ENCODE measurements around the gene GPHN.
"Not testable (repeated sequence)": the region's sequence is repeated elsewhere in the genome, so short reads cannot be mapped to it uniquely, and the experiment has no call there.

GPHN gene

GRCh38 chr14:66541627-66542026 is 33.7 kb downstream of the GPHN start:
- no peaks in the 10 kb centered on the region for H3K36me3 ChIP-seq (ENCODE audit: control insufficient read depth, insufficient read depth, low read length)
- no peak overlapping the region for H3K4me3 ChIP-seq (ENCODE audit: low read depth, low read length)
- H3K4me1 ChIP-seq (ENCODE audit: control insufficient read depth, insufficient read depth, low read length) = peaks cover 5% of the 10 kb centered on the region; the same call in 1 of the 2 replicates
- H3K27ac ChIP-seq (ENCODE audit: low read depth, low read length) = no peak overlapping the region
- H3K27me3 ChIP-seq (ENCODE audit: control insufficient read depth, insufficient read depth, low read length) = no peaks in the 10 kb centered on the region
- no peak overlapping the region for H3K9ac ChIP-seq (ENCODE audit: low read depth, low read length)
- H3K9me3 ChIP-seq (ENCODE audit: control insufficient read depth, insufficient read depth, low read length) = no peaks in the 10 kb centered on the region

GRCh38 chr14:66543996-66544395 is 36.0 kb downstream of the GPHN start:
- H3K4me3 ChIP-seq (ENCODE audit: low read depth, low read length) = no peak overlapping the region
- H3K27ac ChIP-seq (ENCODE audit: low read depth, low read length) = no peak overlapping the region
- no peak overlapping the region for H3K9ac ChIP-seq (ENCODE audit: low read depth, low read length)
- no peaks in the 10 kb centered on the region for H3K4me1 ChIP-seq (ENCODE audit: control insufficient read depth, insufficient read depth, low read length)
- H3K36me3 ChIP-seq (ENCODE audit: control insufficient read depth, insufficient read depth, low read length) = no peaks in the 10 kb centered on the region
- H3K9me3 ChIP-seq (ENCODE audit: control insufficient read depth, insufficient read depth, low read length) = no peaks in the 10 kb centered on the region
- H3K27me3 ChIP-seq (ENCODE audit: control insufficient read depth, insufficient read depth, low read length) = no peaks in the 10 kb centered on the region

GRCh38 chr14:66545191-66545590 is 37.2 kb downstream of the GPHN start:
- not testable (repeated sequence) for H3K36me3 ChIP-seq (ENCODE audit: control insufficient read depth, insufficient read depth, low read length); H3K27ac ChIP-seq (ENCODE audit: low read depth, low read length); H3K4me1 ChIP-seq (ENCODE audit: control insufficient read depth, insufficient read depth, low read length); H3K9ac ChIP-seq (ENCODE audit: low read depth, low read length); H3K9me3 ChIP-seq (ENCODE audit: control insufficient read depth, insufficient read depth, low read length); H3K4me3 ChIP-seq (ENCODE audit: low read depth, low read length); H3K27me3 ChIP-seq (ENCODE audit: control insufficient read depth, insufficient read depth, low read length)

DNA sequence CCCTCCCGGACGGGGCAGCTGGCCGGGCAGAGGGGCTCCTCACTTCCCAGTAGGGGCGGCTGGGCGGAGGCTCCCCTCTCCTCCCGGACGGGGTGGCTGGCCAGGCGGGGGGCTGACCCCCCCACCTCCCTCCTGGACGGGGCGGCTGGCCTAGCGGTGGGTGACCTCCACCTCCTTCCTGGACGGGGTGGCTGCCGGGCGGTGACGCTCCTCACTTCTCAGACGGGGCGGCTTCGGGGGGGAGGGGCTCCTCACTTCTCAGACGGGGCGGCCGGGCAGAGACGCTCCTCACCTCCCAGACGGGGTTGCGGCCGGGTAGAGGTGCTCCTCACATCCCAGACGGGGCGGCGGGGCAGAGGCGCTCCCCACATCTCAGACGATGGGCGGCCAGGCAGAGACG is 37.8 kb downstream of the GPHN start:
- H3K4me1 ChIP-seq (ENCODE audit: control insufficient read depth, insufficient read depth, low read length); H3K9me3 ChIP-seq (ENCODE audit: control insufficient read depth, insufficient read depth, low read length); H3K9ac ChIP-seq (ENCODE audit: low read depth, low read length); H3K36me3 ChIP-seq (ENCODE audit: control insufficient read depth, insufficient read depth, low read length); H3K4me3 ChIP-seq (ENCODE audit: low read depth, low read length); H3K27me3 ChIP-seq (ENCODE audit: control insufficient read depth, insufficient read depth, low read length); H3K27ac ChIP-seq (ENCODE audit: low read depth, low read length): not testable (repeated sequence)

GRCh38 chr14:66563731-66564130 is 55.8 kb downstream of the GPHN start:
- peak overlapping the region; percentile 50 for H3K27ac ChIP-seq (ENCODE audit: low read depth, low read length)
- H3K36me3 ChIP-seq (ENCODE audit: control insufficient read depth, insufficient read depth, low read length) = no peaks in the 10 kb centered on the region
- H3K4me3 ChIP-seq (ENCODE audit: low read depth, low read length) = no peak overlapping the region
- H3K27me3 ChIP-seq (ENCODE audit: control insufficient read depth, insufficient read depth, low read length) = no peaks in the 10 kb centered on the region
- H3K9me3 ChIP-seq (ENCODE audit: control insufficient read depth, insufficient read depth, low read length) = peaks cover 2% of the 10 kb centered on the region; the same call in 1 of the 2 replicates
- H3K4me1 ChIP-seq (ENCODE audit: control insufficient read depth, insufficient read depth, low read length) = peaks cover 21% of the 10 kb centered on the region
- no peak overlapping the region for H3K9ac ChIP-seq (ENCODE audit: low read depth, low read length)

GRCh38 chr14:66568220-66568619 is 60.3 kb downstream of the GPHN start:
- H3K9ac ChIP-seq (ENCODE audit: low read depth, low read length) = no peak overlapping the region
- H3K36me3 ChIP-seq (ENCODE audit: control insufficient read depth, insufficient read depth, low read length) = no peaks in the 10 kb centered on the region
- peaks cover 15% of the 10 kb centered on the region for H3K4me1 ChIP-seq (ENCODE audit: control insufficient read depth, insufficient read depth, low read length)
- H3K27me3 ChIP-seq (ENCODE audit: control insufficient read depth, insufficient read depth, low read length) = no peaks in the 10 kb centered on the region
- no peak overlapping the region for H3K4me3 ChIP-seq (ENCODE audit: low read depth, low read length)
- H3K27ac ChIP-seq (ENCODE audit: low read depth, low read length) = no peak overlapping the region
- no peaks in the 10 kb centered on the region for H3K9me3 ChIP-seq (ENCODE audit: control insufficient read depth, insufficient read depth, low read length)

DNA sequence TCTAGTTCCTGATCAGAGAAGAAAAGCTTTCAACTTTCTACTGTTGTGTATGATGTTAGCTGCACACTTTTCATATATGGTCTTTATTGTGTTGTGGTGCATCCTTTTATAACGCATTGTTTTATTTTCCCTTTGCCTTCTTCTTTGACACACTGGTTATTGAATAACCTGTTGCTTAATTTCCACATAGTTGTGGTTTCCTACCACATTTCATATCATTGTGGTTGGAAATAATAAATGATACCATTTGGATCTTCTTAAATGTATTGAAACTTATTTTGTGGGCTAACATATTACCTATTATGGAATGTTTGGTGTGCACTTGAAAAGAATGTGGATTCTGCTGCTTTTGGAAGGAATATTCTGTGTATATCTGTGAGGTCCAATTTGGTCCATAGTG is 64.9 kb downstream of the GPHN start:
- Histone ChIP-seq H3K9ac (ENCODE audit: low read depth, low read length) (no peak overlapping the region), H3K9me3 (ENCODE audit: control insufficient read depth, insufficient read depth, low read length) (peaks cover 11% of the 10 kb centered on the region; the same call in 1 of the 2 replicates), H3K27ac (ENCODE audit: low read depth, low read length) (no peak overlapping the region), H3K27me3 (ENCODE audit: control insufficient read depth, insufficient read depth, low read length) (no peaks in the 10 kb centered on the region), H3K4me3 (ENCODE audit: low read depth, low read length) (no peak overlapping the region), H3K4me1 (ENCODE audit: control insufficient read depth, insufficient read depth, low read length) (no peaks in the 10 kb centered on the region), H3K36me3 (ENCODE audit: control insufficient read depth, insufficient read depth, low read length) (no peaks in the 10 kb centered on the region)

GRCh38 chr14:66575014-66575413 is 67.1 kb downstream of the GPHN start:
- Histone ChIP-seq H3K4me3 (ENCODE audit: low read depth, low read length) (no peak overlapping the region), H3K9me3 (ENCODE audit: control insufficient read depth, insufficient read depth, low read length) (peaks cover 14% of the 10 kb centered on the region; the same call in 1 of the 2 replicates), H3K4me1 (ENCODE audit: control insufficient read depth, insufficient read depth, low read length) (no peaks in the 10 kb centered on the region), H3K9ac (ENCODE audit: low read depth, low read length) (no peak overlapping the region), H3K27me3 (ENCODE audit: control insufficient read depth, insufficient read depth, low read length) (no peaks in the 10 kb centered on the region), H3K36me3 (ENCODE audit: control insufficient read depth, insufficient read depth, low read length) (no peaks in the 10 kb centered on the region), H3K27ac (ENCODE audit: low read depth, low read length) (no peak overlapping the region)

DNA sequence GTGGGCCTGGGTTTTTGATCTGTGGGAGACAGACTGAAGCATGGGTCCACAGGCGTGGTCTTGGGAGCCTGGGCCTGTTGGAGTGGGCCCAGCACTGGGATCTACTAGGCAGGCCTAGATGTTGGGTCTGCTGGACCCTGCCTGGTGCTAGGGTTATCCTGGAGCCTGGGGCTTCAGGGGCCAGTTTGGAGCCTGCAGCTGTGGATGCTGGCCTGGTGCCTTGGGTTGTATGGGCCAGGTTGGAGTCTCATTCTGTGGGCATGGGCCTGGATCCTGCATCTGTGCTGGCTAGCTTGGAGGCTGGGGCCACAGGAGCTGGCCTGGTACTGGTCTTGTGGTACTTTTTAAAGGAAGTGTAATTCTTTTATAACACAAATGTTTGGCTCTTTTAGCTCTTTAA is 68.0 kb downstream of the GPHN start:
- H3K4me1 ChIP-seq (ENCODE audit: control insufficient read depth, insufficient read depth, low read length) = no peaks in the 10 kb centered on the region
- H3K4me3 ChIP-seq (ENCODE audit: low read depth, low read length) = no peak overlapping the region
- no peak overlapping the region for H3K27ac ChIP-seq (ENCODE audit: low read depth, low read length)
- no peaks in the 10 kb centered on the region for H3K27me3 ChIP-seq (ENCODE audit: control insufficient read depth, insufficient read depth, low read length)
- no peaks in the 10 kb centered on the region for H3K36me3 ChIP-seq (ENCODE audit: control insufficient read depth, insufficient read depth, low read length)
- H3K9me3 ChIP-seq (ENCODE audit: control insufficient read depth, insufficient read depth, low read length) = peaks cover 14% of the 10 kb centered on the region; the same call in 1 of the 2 replicates
- H3K9ac ChIP-seq (ENCODE audit: low read depth, low read length) = no peak overlapping the region

DNA sequence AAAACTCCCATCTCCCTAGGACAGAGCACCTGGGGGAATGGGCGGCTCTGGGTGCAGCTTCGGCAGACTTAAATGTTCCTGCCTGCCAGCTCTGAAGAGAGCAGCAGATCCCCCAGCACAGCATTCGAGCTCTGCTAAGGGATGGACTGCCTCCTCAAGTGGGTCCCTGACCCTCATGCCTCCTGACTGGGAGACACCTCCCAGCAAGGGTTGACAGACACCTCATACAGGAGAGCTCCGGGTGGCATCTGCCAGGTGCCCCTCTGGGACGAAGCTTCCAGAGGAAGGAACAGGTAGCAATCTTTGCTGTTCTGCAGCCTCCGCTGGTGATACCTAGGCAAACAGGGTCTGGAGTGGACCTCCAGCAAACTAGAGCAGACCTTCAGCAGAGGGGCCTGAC is 79.8 kb downstream of the GPHN start:
- not testable (repeated sequence) for H3K9ac ChIP-seq (ENCODE audit: low read depth, low read length); H3K27ac ChIP-seq (ENCODE audit: low read depth, low read length); H3K36me3 ChIP-seq (ENCODE audit: control insufficient read depth, insufficient read depth, low read length); H3K4me1 ChIP-seq (ENCODE audit: control insufficient read depth, insufficient read depth, low read length); H3K4me3 ChIP-seq (ENCODE audit: low read depth, low read length); H3K27me3 ChIP-seq (ENCODE audit: control insufficient read depth, insufficient read depth, low read length); H3K9me3 ChIP-seq (ENCODE audit: control insufficient read depth, insufficient read depth, low read length)

DNA sequence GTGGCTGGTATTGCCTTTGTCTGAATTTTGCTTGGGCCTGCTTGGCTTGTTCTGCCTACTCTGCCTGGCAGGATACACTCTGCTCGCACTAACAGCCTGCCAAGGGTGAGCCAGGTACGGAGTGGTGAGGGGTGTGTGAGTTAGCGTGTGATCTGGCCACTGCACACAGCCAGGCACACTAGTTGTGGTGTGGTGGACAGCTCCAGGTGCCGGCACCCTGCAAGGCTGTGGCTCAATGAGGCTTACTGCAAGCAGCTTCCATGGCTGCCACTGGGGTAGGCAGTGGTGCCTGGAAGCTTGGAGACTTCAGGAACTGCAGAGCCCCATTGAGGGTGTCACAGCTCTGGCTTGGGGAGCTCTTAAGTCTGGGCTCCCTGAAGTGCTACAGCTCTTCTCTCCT is 87.4 kb downstream of the GPHN start:
- Histone ChIP-seq H3K4me1 (ENCODE audit: control insufficient read depth, insufficient read depth, low read length) (no peaks in the 10 kb centered on the region), H3K36me3 (ENCODE audit: control insufficient read depth, insufficient read depth, low read length) (no peaks in the 10 kb centered on the region), H3K9ac (ENCODE audit: low read depth, low read length) (no peak overlapping the region), H3K9me3 (ENCODE audit: control insufficient read depth, insufficient read depth, low read length) (no peaks in the 10 kb centered on the region), H3K4me3 (ENCODE audit: low read depth, low read length) (no peak overlapping the region), H3K27me3 (ENCODE audit: control insufficient read depth, insufficient read depth, low read length) (no peaks in the 10 kb centered on the region), H3K27ac (ENCODE audit: low read depth, low read length) (no peak overlapping the region)

Measured in HUES48 (cell line).